Nephron (organoid): ENCODE data around the gene N4BP2L2.

Experiments
- H3K27ac Mint-ChIP-seq, 3 experiments: 2 replicates each; pipeline ENCODE4 v1.8.0; 2020; ENCODE audit warnings: mixed read lengths in 3 of 3, mild to moderate bottlenecking in 2 of 3, moderate library complexity in 1 of 3
- H3K27me3 Mint-ChIP-seq: 2 replicates; pipeline ENCODE4 v1.8.0; 2021; ENCODE audit warnings: low read depth, mild to moderate bottlenecking, moderate library complexity, mixed read lengths
- H3K36me3 Mint-ChIP-seq: 2 replicates; pipeline ENCODE4 v1.8.0; 2020; ENCODE audit warnings: low read depth, mixed read lengths
- H3K4me1 Mint-ChIP-seq: 2 replicates; pipeline ENCODE4 v1.8.0; 2020; ENCODE audit warnings: mixed read lengths
- H3K4me3 Mint-ChIP-seq, 3 experiments: 2 replicates each; pipeline ENCODE4 v1.8.0; 2020; ENCODE audit warnings: mild to moderate bottlenecking in 3 of 3, mixed read lengths in 3 of 3, moderate library complexity in 2 of 3
- H3K9me3 Mint-ChIP-seq: 2 replicates; pipeline ENCODE4 v1.8.0; 2020; ENCODE audit warnings: mixed read lengths
- TF ChIP-seq, protein P1 (sequence below), 3 experiments: fragments of 200-600 bp; sonication (generic); IDR thresholded peaks; one replicate each; pipeline ENCODE4 v1.5.0; 2021; ENCODE audit warnings: antibody characterized with exemption in 3 of 3; ENCODE audit not compliant: unreplicated experiment in 3 of 3

Gene N4BP2L2

DNA sequence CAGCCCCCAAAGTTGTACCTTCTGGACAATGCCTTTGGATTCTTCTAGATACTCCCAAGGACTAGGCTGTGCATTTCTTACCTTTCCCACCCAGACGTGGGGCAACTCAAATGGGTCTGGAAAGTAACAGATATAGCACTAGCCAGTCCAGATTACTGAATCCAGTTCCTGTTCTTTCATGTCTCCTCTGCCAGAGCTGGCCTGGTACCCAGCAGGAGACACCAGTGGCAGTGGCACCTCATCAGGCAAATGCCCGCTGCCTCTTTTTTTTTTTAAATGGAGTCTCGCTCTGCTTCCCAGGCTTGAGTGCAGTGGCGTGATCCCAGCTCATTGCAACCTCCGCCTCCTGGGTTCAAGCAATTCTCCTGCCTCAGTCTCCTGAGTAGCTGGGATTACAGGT lies 43.2 kb downstream of the N4BP2L2 start:
- Mint-ChIP-seq H3K4me1 (peaks cover 6% of the 10 kb centered on the region), H3K27ac (no peak overlapping the region), H3K9me3 (no peaks in the 10 kb centered on the region), H3K4me3 (no peak overlapping the region), H3K36me3 (no peaks in the 10 kb centered on the region), H3K27me3 (no peaks in the 10 kb centered on the region)
- TF ChIP-seq, protein P1, sequence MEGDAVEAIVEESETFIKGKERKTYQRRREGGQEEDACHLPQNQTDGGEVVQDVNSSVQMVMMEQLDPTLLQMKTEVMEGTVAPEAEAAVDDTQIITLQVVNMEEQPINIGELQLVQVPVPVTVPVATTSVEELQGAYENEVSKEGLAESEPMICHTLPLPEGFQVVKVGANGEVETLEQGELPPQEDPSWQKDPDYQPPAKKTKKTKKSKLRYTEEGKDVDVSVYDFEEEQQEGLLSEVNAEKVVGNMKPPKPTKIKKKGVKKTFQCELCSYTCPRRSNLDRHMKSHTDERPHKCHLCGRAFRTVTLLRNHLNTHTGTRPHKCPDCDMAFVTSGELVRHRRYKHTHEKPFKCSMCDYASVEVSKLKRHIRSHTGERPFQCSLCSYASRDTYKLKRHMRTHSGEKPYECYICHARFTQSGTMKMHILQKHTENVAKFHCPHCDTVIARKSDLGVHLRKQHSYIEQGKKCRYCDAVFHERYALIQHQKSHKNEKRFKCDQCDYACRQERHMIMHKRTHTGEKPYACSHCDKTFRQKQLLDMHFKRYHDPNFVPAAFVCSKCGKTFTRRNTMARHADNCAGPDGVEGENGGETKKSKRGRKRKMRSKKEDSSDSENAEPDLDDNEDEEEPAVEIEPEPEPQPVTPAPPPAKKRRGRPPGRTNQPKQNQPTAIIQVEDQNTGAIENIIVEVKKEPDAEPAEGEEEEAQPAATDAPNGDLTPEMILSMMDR (IDR thresholded peaks at IDR 0.05; ENCODE audit: unreplicated experiment in 3 of 3): no peak

DNA sequence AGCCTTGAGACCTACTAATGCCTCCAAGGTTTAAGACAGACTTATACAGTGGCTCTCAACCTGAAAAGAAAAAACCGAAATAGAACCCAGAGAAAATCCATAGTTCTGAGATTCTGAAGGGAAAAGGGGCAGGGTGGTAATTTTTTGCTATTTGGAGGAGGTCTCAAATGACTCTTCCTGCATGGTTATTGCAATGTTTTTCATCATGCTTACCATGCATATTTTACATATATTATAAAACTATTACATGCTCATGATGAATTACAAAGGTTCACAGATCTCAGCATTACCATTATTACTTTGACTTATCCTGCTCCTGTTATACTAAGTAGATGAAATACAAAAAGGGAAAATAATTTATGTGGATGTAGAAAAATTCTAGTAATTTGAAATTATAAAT lies 47.6 kb downstream of the N4BP2L2 start:
- peaks cover 6% of the 10 kb centered on the region for H3K4me1 Mint-ChIP-seq
- no peaks in the 10 kb centered on the region for H3K27me3 Mint-ChIP-seq
- peaks cover under 1% of the 10 kb centered on the region for H3K9me3 Mint-ChIP-seq
- TF ChIP-seq, protein P1 (IDR thresholded peaks at IDR 0.05; ENCODE audit: unreplicated experiment in 3 of 3): no peak
- H3K36me3 Mint-ChIP-seq: peaks cover 1% of the 10 kb centered on the region
- H3K27ac Mint-ChIP-seq: no peak overlapping the region
- H3K4me3 Mint-ChIP-seq: no peak overlapping the region

DNA sequence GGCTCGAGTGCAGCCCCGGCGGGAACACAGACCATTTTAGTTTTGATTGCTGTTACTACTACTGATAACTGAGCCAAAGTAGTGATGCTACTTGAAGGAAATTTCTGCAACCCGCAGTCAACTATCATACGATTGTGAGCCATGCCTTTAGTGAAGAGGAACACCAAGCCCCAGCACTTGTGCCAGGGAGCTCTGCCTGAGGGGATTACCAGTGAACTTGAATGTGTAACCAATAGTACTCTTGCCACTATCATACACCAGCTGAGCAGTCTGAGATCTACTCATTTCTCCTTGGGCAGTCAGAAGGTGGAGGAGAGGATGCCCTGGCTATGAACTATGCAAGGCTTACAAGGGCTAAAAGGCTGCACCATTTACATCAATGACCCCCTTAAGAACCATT lies 61.7 kb downstream of the N4BP2L2 start:
- Mint-ChIP-seq H3K9me3 (no peaks in the 10 kb centered on the region), H3K36me3 (peaks cover 15% of the 10 kb centered on the region)

DNA sequence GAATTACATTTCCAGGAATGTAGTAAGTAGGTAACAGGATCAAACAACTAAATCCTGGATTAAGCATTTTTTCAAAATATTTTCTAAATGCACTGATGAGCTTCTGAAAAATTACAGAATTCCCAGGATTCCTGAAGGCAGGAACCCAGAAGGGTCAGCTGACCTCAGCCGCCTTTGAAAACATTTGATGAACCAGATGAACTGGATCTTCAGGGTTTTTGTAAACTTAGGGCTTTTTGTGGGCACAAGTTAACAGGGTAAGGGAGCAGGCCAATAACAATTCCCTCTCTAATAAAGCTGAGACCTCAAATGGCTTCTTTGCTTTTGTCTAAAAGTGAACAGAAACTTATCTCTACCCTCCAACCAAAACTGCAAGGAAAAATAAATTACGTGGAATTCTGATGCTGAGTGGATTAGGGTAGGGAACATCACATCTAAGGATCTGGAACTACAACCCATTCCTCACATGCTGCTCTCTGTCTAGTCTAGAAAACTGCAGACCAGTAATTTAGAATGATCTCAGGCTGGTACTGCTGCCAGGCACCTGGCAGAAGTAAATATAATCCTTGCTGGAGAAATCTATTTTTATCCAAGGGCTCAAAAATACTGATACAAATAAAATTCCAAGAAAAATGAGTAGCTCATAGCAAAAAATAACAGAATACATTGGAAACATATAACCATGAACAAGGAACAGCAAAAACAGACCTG lies 62.4 kb downstream of the N4BP2L2 start:
- Mint-ChIP-seq H3K36me3 (peaks cover 15% of the 10 kb centered on the region), H3K4me3 (no peak overlapping the region), H3K27ac (no peak overlapping the region), H3K27me3 (no peaks in the 10 kb centered on the region), H3K4me1 (peaks cover 14% of the 10 kb centered on the region), H3K9me3 (no peaks in the 10 kb centered on the region)
- TF ChIP-seq, protein P1 (IDR thresholded peaks at IDR 0.05; ENCODE audit: unreplicated experiment in 3 of 3): no peak

More for the DNA sequence above, 61.7 kb downstream of the N4BP2L2 start:
- Mint-ChIP-seq H3K27ac (no peak overlapping the region), H3K4me3 (no peak overlapping the region), H3K4me1 (peaks cover 7% of the 10 kb centered on the region), H3K27me3 (no peaks in the 10 kb centered on the region)
- TF ChIP-seq, protein P1 (IDR thresholded peaks at IDR 0.05; ENCODE audit: unreplicated experiment in 3 of 3): no peak

DNA sequence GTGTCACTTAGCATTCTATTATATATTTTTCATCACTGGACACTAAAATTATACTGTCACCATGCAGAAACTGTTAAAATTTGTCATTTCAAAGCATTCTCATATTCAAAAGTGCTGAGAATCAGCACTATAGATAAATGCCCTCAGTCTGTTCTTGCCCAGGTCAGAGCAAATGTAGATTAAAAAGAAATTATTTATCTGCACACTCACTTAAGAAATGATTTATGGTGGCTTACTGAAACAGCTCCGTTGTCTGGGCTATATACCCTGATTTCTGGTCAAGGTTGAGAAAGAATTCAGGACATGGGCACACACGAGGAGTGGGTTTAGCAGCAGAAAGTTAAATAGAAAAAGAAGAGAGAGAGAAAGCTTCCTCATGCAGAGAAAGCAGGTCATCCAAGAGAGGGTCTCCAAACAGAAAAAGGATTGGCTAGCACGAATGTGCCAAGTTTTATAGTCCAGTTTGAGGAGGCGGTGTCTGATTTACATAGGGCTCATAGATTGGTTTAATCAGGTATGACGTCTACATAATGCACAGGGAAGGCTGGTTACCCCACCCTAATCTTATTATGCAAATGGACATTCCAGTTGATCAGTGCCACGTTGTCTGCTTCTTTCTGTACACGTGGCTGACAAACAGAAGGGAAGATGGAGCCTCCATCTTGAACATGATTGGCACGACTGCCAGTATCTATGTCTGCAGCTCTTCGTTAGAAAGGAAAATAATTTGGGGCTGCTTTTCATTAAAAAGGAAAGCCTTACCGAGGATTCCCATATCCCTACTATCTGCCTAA lies 63.4 kb downstream of the N4BP2L2 start:
- H3K27ac Mint-ChIP-seq: no peak overlapping the region
- H3K4me1 Mint-ChIP-seq: peaks cover 16% of the 10 kb centered on the region
- TF ChIP-seq, protein P1 (IDR thresholded peaks at IDR 0.05; ENCODE audit: unreplicated experiment in 3 of 3): no peak
- H3K9me3 Mint-ChIP-seq: no peaks in the 10 kb centered on the region
- H3K27me3 Mint-ChIP-seq: no peaks in the 10 kb centered on the region
- no peak overlapping the region for H3K4me3 Mint-ChIP-seq
- peaks cover 15% of the 10 kb centered on the region for H3K36me3 Mint-ChIP-seq
